Natural killer cell (primary cell): ENCODE results near the gene TMEM271. TPM values are rescaled to one million over a fixed set of nuclear protein-coding genes. Genes with fewer than 3 reads are reported as not detected.

Source experiments
- ATAC-seq, 3 donors: fragments of 150-1000 bp in 2 of 3; fragments of 200-7000 bp in 1 of 3; cut with Tn5 transposase; 1 replicate in 1 of 3; 2 replicates in 2 of 3; pipeline ENCODE4 v1.10.0; 2021; ENCODE audit warnings: mild to moderate bottlenecking in 2 of 3, moderate library complexity in 2 of 3
- DNase-seq, 2 donors: peaks; one replicate each; pipeline versions ENCODE4 v3.0.0 to v3.0.0-alpha.2; 2013 to 2021; ENCODE audit warnings: mixed read lengths in 1 of 2
- H3K27ac ChIP-seq: one replicate; pipeline ENCODE4 v1.5.1; 2013; ENCODE audit warnings: mild to moderate bottlenecking, low read length
- H3K27me3 ChIP-seq: one replicate; pipeline ENCODE4 v1.6.1; 2013; ENCODE audit warnings: low read length; ENCODE audit not compliant: control insufficient read depth, insufficient read depth
- H3K36me3 ChIP-seq: one replicate; pipeline ENCODE4 v1.6.1; 2013; ENCODE audit warnings: low read length; ENCODE audit not compliant: control insufficient read depth, insufficient read depth
- H3K4me1 ChIP-seq: one replicate; pipeline ENCODE4 v1.6.1; 2013; ENCODE audit warnings: low read length; ENCODE audit not compliant: control insufficient read depth, insufficient read depth
- H3K4me3 ChIP-seq: one replicate; pipeline ENCODE4 v1.5.1; 2013; ENCODE audit warnings: low read length
- H3K9me3 ChIP-seq: one replicate; pipeline ENCODE4 v1.6.1; 2013; ENCODE audit warnings: low read length; ENCODE audit not compliant: control insufficient read depth, insufficient read depth
- H3K27ac Mint-ChIP-seq, 2 donors: one replicate each; pipeline ENCODE4 v1.8.0; 2022; ENCODE audit warnings: mild to moderate bottlenecking in 2 of 2, mixed read lengths in 2 of 2, moderate library complexity in 1 of 2
- H3K27me3 Mint-ChIP-seq, 2 donors: one replicate each; pipeline ENCODE4 v1.8.0; 2022; ENCODE audit warnings: low read depth in 2 of 2, mixed read lengths in 2 of 2
- H3K36me3 Mint-ChIP-seq: one replicate; pipeline ENCODE4 v1.8.0; 2022; ENCODE audit warnings: mixed read lengths
- H3K4me1 Mint-ChIP-seq, 2 donors: one replicate each; pipeline ENCODE4 v1.8.0; 2022; ENCODE audit warnings: mixed read lengths in 2 of 2
- H3K4me3 Mint-ChIP-seq: one replicate; pipeline ENCODE4 v1.8.0; 2022; ENCODE audit warnings: mild to moderate bottlenecking, moderate library complexity, mixed read lengths
- H3K9me3 Mint-ChIP-seq, 2 donors: one replicate each; pipeline ENCODE4 v1.8.0; 2022; ENCODE audit warnings: mixed read lengths in 2 of 2
- CTCF ChIP-seq: fragments of 200-600 bp; IDR thresholded peaks from one replicate; pipeline ENCODE4 v1.8.0; 2022; ENCODE audit warnings: antibody characterized with exemption
- WGBS: methylation state at CpG from one replicate; pipeline ENCODE4 v1.1.7; 2013; ENCODE audit warnings: missing lambda C conversion rate; ENCODE audit not compliant: insufficient coverage; 5-methylcytosine and 5-hydroxymethylcytosine counted together
- intact Hi-C: fragments of 100-400 bp; cut with micrococcal nuclease; formaldehyde crosslinking; loops from one replicate; pipeline ENCODE4 v1.14.2; 2022
- total RNA-seq, 4 donors: library from RNA; stranded (reverse); fragments of 120-200 nt in 1 of 4; gene quantifications; one replicate each; pipeline versions ENCODE4 v1.2.3 to v1.2.4, GENCODE V29; 2013 to 2022

Gene TMEM271
- total RNA-seq, 3 donors from 2014 or later (not counting 1 experiment from before 2014, with no cell fraction given), result not detected

GRCh38 chr4:610411-611261 is 34.5 kb upstream of the TMEM271 start:
- Histone ChIP-seq H3K9me3 (no peaks in the 10 kb centered on the region), H3K4me3 (no peak overlapping the region), H3K4me1 (no peaks in the 10 kb centered on the region), H3K27ac (no peak overlapping the region), H3K27me3 (no peaks in the 10 kb centered on the region), H3K36me3 (no peaks in the 10 kb centered on the region)
- Mint-ChIP-seq H3K4me3 (no peak overlapping the region), H3K36me3 (no peaks in the 10 kb centered on the region), H3K27ac (no peak overlapping the region), H3K9me3 (peaks cover 0 to 3% of the 10 kb centered on the region in 2 donors), H3K27me3 (peaks cover 15 to 20% of the 10 kb centered on the region in 2 donors), H3K4me1 (peaks cover 0 to under 1% of the 10 kb centered on the region in 2 donors)
- 66% methylated on average over 10 of the region's 10 CpGs for WGBS
- no peak for TF ChIP-seq CTCF
- ATAC-seq (no peak), DNase-seq (no peak)
- intact Hi-C loops, result no loop called here

- Mint-ChIP-seq H3K4me3 (no peak overlapping the region), H3K27me3 (peaks cover 13 to 16% of the 10 kb centered on the region in 2 donors), H3K36me3 (no peaks in the 10 kb centered on the region), H3K4me1 (peaks cover 5 to 6% of the 10 kb centered on the region in 2 donors), H3K27ac (no peak overlapping the region), H3K9me3 (peaks cover 0 to 3% of the 10 kb centered on the region in 2 donors)
- Histone ChIP-seq H3K27ac (no peak overlapping the region), H3K27me3 (no peaks in the 10 kb centered on the region), H3K4me3 (no peak overlapping the region), H3K9me3 (no peaks in the 10 kb centered on the region), H3K36me3 (no peaks in the 10 kb centered on the region), H3K4me1 (peaks cover 2% of the 10 kb centered on the region)
- TF ChIP-seq CTCF, result no peak
- ATAC-seq, result no peak
- no peak for DNase-seq
- intact Hi-C loops, result no loop called here
- 78% methylated on average over 8 of the region's 8 CpGs for WGBS
Observed at GRCh38 chr4:609400-610050, 33.4 kb upstream of the TMEM271 start.

- ATAC-seq (no peak), DNase-seq (no peak)
- H3K4me1 ChIP-seq, result peaks cover 4% of the 10 kb centered on the region
- no peak overlapping the region for H3K27ac ChIP-seq
- H3K27me3 ChIP-seq, result no peaks in the 10 kb centered on the region
- no peaks in the 10 kb centered on the region for H3K9me3 ChIP-seq
- peaks cover 13 to 14% of the 10 kb centered on the region in 2 donors for H3K4me1 Mint-ChIP-seq
- no peak overlapping the region for H3K27ac Mint-ChIP-seq
- H3K36me3 ChIP-seq, result no peaks in the 10 kb centered on the region
- no peak overlapping the region for H3K4me3 ChIP-seq
- WGBS, result 53% methylated on average over 6 of the region's 7 CpGs
- peaks cover 0 to 3% of the 10 kb centered on the region in 2 donors for H3K9me3 Mint-ChIP-seq
- peaks cover 15 to 16% of the 10 kb centered on the region in 2 donors for H3K27me3 Mint-ChIP-seq
- H3K36me3 Mint-ChIP-seq, result no peaks in the 10 kb centered on the region
- intact Hi-C loops, result no loop called here
- no peak overlapping the region for H3K4me3 Mint-ChIP-seq
- TF ChIP-seq CTCF, result no peak
Observed at GRCh38 chr4:608236-608635, 32.1 kb upstream of the TMEM271 start.
